K562 (cell line): Measurements from ENCODE around the gene GIPR. TPM values are rescaled to one million over a fixed set of nuclear protein-coding genes. Genes with fewer than 3 reads are reported as not detected.
A peak's percentile ranks its signal among the peaks of the same experiment; 100 is the strongest.

ENCODE experiments used
- BRD9 ChIP-seq: fragments of 450-650 bp; IDR thresholded peaks from 2 replicates; pipeline ENCODE4 v1.6.1; 2018; ENCODE audit warnings: low read depth; ENCODE audit not compliant: partially characterized antibody
- CHD4 ChIP-seq: fragments of 200-600 bp; sonication (generic); IDR thresholded peaks from 3 replicates; pipeline ENCODE4 v1.6.1; 2012; ENCODE audit warnings: low read depth, mild to moderate bottlenecking, mixed read lengths, low read length, inconsistent platforms; ENCODE audit not compliant: insufficient read depth, insufficient replicate concordance, poor library complexity, severe bottlenecking
- FOXM1 ChIP-seq, 2 experiments: fragments of 450-650 bp in 1 of 2; sonication (generic) in 1 of 2; formaldehyde crosslinking in 1 of 2; IDR thresholded peaks; 2 replicates each; pipeline versions ENCODE4 v1.6.1 to v1.9.0; 2017 to 2022; ENCODE audit warnings: low read depth in 2 of 2, mild to moderate bottlenecking in 2 of 2, missing genetic modification reagents in 1 of 2, moderate library complexity in 1 of 2
- MTA2 ChIP-seq: fragments of 450-650 bp; IDR thresholded peaks from 2 replicates; pipeline ENCODE4 v1.6.1; 2016; ENCODE audit warnings: low read depth
- MTF1 ChIP-seq: fragments of 250-450 bp; sonication (Bioruptor Pico); IDR thresholded peaks from 2 replicates; pipeline ENCODE4 v1.9.0; 2021; ENCODE audit warnings: moderate library complexity, mild to moderate bottlenecking, inconsistent platforms, borderline replicate concordance
- NFRKB ChIP-seq: fragments of 450-650 bp; IDR thresholded peaks from 2 replicates; pipeline ENCODE4 v1.6.1; 2016; ENCODE audit warnings: low read depth
- PHB2 ChIP-seq: fragments of 450-650 bp; IDR thresholded peaks from 2 replicates; pipeline ENCODE4 v1.6.1; 2017; ENCODE audit warnings: low read depth
- SNIP1 ChIP-seq: fragments of 450-650 bp; IDR thresholded peaks from 2 replicates; pipeline ENCODE4 v1.7.1; 2017; ENCODE audit warnings: low read depth, mild to moderate bottlenecking
- TAF15 ChIP-seq: fragments of 200-400 bp; formaldehyde crosslinking; IDR thresholded peaks from 2 replicates; pipeline ENCODE4 v1.6.1; 2017; ENCODE audit warnings: mild to moderate bottlenecking, low read depth, low read length, moderate library complexity
- TOE1 ChIP-seq, 2 experiments: fragments of 450-650 bp in 1 of 2; sonication (generic) in 1 of 2; formaldehyde crosslinking in 1 of 2; IDR thresholded peaks; 2 replicates each; pipeline versions ENCODE4 v1.7.1 to v1.8.0; 2016 to 2022; ENCODE audit warnings: borderline replicate concordance in 2 of 2, mild to moderate bottlenecking in 2 of 2, antibody characterized with exemption in 1 of 2, inconsistent platforms in 1 of 2, low read depth in 1 of 2, missing genetic modification reagents in 1 of 2, moderate library complexity in 1 of 2
- YBX1 ChIP-seq: fragments of 450-650 bp; IDR thresholded peaks from 2 replicates; pipeline ENCODE4 v1.7.1; 2016; ENCODE audit warnings: mild to moderate bottlenecking
- polyA plus RNA-seq, 8 experiments: library from polyadenylated mRNA; depleted of rRNA in 4 of 8; stranded (reverse) in 5 of 8; unstranded in 3 of 8; fragments of >200 nt; fragmentation: Nextera tagmentation in 2 of 8; fragmentation: Illumina TruSeq in 1 of 8; extraction: Ambion mirVana in 2 of 8; extraction: Trizol in 1 of 8; gene quantifications; 2 replicates each; pipeline versions ENCODE4 v1.2.1 to v1.2.3, GENCODE V29; 2011 to 2014; ENCODE audit warnings: inconsistent platforms in 1 of 8, missing spikeins in 1 of 8
- total RNA-seq, 7 experiments: library from RNA; depleted of rRNA in 6 of 7; stranded (reverse); fragments of >200 nt in 6 of 7; fragmentation: Illumina TruSeq in 2 of 7; extraction: Trizol in 2 of 7; gene quantifications; 2 replicates each; pipeline versions ENCODE4 v1.2.1 to v1.2.3, GENCODE V29; 2011 to 2021; ENCODE audit warnings: low replicate concordance in 1 of 7
- TF ChIP-seq, protein P1 (sequence below): fragments of 450-650 bp; formaldehyde crosslinking; conservative IDR thresholded peaks from 2 replicates; pipeline ENCODE4 v1.4.0; 2022; ENCODE audit warnings: mild to moderate bottlenecking, missing genetic modification characterization
- TF ChIP-seq, protein P2 (sequence below): fragments of 450-650 bp; IDR thresholded peaks from 2 replicates; pipeline ENCODE4 v1.6.1; 2018; ENCODE audit not compliant: partially characterized antibody
- TF ChIP-seq, protein P3 (sequence below), 2 experiments: IDR thresholded peaks; 2 replicates each; pipeline ENCODE4 v1.6.1; 2012; ENCODE audit warnings: improper control_type of control experiment in 2 of 2, low read depth in 2 of 2, low read length in 2 of 2, borderline replicate concordance in 1 of 2
- TF ChIP-seq, protein P4 (sequence below): fragments of 450-650 bp; IDR thresholded peaks from 2 replicates; pipeline ENCODE4 v1.6.1; 2016; ENCODE audit warnings: antibody characterized with exemption

GIPR gene
- total and polyA plus RNA-seq, 9 of the 15 experiments (the other 6 are each of a cell fraction or from before 2014, with no cell fraction given): 2.2 to 26.8 (median 12.7) TPM

DNA sequence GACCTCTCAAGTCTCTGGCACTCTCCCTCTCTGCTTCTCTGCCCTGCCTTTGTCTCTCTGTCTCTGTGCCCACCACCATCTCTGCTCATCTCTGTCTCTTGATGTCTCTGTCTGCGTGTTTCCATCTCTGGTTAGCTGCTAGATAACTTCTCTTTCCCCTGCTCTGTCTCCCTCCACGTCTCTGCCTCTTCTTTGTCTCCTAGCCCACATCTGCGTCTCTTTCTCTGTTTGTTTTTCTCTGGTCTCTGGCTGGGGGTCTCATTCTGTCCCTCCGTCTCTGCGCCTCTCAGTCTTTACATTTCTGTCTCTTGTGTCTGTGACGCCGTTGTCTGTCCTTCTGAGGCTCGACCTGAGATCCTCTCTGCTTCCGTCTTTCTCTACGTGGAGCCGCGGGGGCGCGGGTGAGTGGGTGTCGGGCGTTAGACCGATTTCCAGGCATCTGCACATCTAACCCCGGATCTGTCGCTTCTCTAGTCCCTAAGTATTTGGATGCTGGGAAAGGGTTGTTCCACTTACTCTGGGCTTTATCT lies 386 bp downstream of the GIPR start (continued):
- TF ChIP-seq PHB2: peak; percentile 65; the same call in 1 of the 2 replicates
- peak; percentile 19 for TF ChIP-seq CHD4
- TF ChIP-seq, protein P1, sequence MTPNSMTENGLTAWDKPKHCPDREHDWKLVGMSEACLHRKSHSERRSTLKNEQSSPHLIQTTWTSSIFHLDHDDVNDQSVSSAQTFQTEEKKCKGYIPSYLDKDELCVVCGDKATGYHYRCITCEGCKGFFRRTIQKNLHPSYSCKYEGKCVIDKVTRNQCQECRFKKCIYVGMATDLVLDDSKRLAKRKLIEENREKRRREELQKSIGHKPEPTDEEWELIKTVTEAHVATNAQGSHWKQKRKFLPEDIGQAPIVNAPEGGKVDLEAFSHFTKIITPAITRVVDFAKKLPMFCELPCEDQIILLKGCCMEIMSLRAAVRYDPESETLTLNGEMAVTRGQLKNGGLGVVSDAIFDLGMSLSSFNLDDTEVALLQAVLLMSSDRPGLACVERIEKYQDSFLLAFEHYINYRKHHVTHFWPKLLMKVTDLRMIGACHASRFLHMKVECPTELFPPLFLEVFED (CRISPR knock-in tag): no peak
- no peak for TF ChIP-seq MTF1 (CRISPR knock-in tag)
- TF ChIP-seq, protein P2, sequence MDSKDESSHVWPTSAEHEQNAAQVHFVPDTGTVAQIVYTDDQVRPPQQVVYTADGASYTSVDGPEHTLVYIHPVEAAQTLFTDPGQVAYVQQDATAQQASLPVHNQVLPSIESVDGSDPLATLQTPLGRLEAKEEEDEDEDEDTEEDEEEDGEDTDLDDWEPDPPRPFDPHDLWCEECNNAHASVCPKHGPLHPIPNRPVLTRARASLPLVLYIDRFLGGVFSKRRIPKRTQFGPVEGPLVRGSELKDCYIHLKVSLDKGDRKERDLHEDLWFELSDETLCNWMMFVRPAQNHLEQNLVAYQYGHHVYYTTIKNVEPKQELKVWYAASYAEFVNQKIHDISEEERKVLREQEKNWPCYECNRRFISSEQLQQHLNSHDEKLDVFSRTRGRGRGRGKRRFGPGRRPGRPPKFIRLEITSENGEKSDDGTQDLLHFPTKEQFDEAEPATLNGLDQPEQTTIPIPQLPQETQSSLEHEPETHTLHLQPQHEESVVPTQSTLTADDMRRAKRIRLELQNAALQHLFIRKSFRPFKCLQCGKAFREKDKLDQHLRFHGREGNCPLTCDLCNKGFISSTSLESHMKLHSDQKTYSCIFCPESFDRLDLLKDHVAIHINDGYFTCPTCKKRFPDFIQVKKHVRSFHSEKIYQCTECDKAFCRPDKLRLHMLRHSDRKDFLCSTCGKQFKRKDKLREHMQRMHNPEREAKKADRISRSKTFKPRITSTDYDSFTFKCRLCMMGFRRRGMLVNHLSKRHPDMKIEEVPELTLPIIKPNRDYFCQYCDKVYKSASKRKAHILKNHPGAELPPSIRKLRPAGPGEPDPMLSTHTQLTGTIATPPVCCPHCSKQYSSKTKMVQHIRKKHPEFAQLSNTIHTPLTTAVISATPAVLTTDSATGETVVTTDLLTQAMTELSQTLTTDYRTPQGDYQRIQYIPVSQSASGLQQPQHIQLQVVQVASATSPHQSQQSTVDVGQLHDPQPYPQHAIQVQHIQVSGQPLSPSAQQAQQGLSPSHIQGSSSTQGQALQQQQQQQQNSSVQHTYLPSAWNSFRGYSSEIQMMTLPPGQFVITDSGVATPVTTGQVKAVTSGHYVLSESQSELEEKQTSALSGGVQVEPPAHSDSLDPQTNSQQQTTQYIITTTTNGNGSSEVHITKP: no peak
- TF ChIP-seq NFRKB: peak; percentile 81
- peak; percentile 59; the same call in 1 of the 2 replicates for TF ChIP-seq TOE1 (IDR thresholded peaks at IDR 0.05; ENCODE audit: borderline replicate concordance)
- peak; percentile 83; the same call in 1 of the 2 replicates for TF ChIP-seq TOE1 (CRISPR knock-in tag; IDR thresholded peaks at IDR 0.05; ENCODE audit: borderline replicate concordance, low read depth)
- peak; percentile 52; the same call in 1 of the 2 replicates for TF ChIP-seq SNIP1
- 0 out of 2 replicates have a peak, but pooled peaks have one; percentile 4 for TF ChIP-seq FOXM1 (IDR thresholded peaks at IDR 0.05; ENCODE audit: low read depth)
- no peak for TF ChIP-seq FOXM1 (CRISPR knock-in tag; IDR thresholded peaks at IDR 0.05; ENCODE audit: low read depth)
- TF ChIP-seq, protein P3, sequence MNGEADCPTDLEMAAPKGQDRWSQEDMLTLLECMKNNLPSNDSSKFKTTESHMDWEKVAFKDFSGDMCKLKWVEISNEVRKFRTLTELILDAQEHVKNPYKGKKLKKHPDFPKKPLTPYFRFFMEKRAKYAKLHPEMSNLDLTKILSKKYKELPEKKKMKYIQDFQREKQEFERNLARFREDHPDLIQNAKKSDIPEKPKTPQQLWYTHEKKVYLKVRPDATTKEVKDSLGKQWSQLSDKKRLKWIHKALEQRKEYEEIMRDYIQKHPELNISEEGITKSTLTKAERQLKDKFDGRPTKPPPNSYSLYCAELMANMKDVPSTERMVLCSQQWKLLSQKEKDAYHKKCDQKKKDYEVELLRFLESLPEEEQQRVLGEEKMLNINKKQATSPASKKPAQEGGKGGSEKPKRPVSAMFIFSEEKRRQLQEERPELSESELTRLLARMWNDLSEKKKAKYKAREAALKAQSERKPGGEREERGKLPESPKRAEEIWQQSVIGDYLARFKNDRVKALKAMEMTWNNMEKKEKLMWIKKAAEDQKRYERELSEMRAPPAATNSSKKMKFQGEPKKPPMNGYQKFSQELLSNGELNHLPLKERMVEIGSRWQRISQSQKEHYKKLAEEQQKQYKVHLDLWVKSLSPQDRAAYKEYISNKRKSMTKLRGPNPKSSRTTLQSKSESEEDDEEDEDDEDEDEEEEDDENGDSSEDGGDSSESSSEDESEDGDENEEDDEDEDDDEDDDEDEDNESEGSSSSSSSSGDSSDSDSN (IDR thresholded peaks at IDR 0.05; ENCODE audit: borderline replicate concordance in 1 of 2, low read depth in 2 of 2, low read length in 2 of 2): 0 out of 4 replicates have a peak, but pooled peaks of 1 of the 2 experiments have one; percentile 33
- 0 out of 2 replicates have a peak, but pooled peaks have one; percentile 26 for TF ChIP-seq MTA2
- TF ChIP-seq, protein P4, sequence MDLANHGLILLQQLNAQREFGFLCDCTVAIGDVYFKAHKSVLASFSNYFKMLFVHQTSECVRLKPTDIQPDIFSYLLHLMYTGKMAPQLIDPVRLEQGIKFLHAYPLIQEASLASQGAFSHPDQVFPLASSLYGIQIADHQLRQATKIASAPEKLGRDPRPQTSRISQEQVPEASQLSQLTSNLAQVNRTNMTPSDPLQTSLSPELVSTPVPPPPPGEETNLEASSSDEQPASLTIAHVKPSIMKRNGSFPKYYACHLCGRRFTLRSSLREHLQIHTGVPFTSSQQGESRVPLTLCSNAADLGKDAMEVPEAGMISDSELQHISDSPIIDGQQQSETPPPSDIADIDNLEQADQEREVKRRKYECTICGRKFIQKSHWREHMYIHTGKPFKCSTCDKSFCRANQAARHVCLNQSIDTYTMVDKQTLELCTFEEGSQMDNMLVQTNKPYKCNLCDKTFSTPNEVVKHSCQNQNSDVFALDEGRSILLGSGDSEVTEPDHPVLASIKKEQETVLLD: peak; percentile 62
- TF ChIP-seq BRD9: peak; percentile 80
- 0 out of 2 replicates have a peak, but pooled peaks have one; percentile 42 for TF ChIP-seq YBX1
- TF ChIP-seq TAF15: no peak
